GM19467 (cell line): Measurements from ENCODE around the gene DMWD.

ENCODE experiments used
- ATAC-seq: cut with Tn5 transposase; IDR thresholded peaks from one replicate; pipeline ENCODE4 v1.9.1; 2021; ENCODE audit warnings: mild to moderate bottlenecking, moderate library complexity; ENCODE audit not compliant: unreplicated experiment

Gene DMWD

DNA sequence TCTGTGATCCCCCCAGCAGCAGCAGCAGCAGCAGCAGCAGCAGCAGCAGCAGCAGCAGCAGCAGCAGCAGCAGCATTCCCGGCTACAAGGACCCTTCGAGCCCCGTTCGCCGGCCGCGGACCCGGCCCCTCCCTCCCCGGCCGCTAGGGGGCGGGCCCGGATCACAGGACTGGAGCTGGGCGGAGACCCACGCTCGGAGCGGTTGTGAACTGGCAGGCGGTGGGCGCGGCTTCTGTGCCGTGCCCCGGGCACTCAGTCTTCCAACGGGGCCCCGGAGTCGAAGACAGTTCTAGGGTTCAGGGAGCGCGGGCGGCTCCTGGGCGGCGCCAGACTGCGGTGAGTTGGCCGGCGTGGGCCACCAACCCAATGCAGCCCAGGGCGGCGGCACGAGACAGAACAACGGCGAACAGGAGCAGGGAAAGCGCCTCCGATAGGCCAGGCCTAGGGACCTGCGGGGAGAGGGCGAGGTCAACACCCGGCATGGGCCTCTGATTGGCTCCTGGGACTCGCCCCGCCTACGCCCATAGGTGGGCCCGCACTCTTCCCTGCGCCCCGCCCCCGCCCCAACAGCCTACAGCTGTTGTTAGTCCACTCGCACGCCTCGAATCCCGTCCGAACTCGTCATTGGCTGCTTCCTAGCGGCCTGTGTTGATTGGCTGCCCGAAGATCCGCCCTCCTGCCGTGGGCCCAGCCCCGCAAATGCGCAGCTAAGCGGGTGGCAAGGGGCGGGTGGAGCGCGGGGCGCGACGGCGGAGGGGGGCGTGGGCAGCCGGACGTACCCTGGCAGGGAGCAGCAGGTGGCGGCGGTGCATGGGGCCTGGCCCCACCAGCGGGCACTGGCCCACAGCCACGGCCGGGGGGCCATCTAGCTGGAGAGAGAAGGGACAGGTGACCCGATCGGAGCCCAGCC is 22.2 kb downstream of the DMWD start:
- ATAC-seq = peak; percentile 46

DNA sequence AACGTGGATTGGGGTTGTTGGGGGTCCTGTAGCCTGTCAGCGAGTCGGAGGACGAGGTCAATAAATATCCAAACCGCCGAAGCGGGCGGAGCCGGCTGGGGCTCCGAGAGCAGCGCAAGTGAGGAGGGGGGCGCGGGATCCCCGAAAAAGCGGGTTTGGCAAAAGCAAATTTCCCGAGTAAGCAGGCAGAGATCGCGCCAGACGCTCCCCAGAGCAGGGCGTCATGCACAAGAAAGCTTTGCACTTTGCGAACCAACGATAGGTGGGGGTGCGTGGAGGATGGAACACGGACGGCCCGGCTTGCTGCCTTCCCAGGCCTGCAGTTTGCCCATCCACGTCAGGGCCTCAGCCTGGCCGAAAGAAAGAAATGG is 22.8 kb downstream of the DMWD start:
- ATAC-seq = no peak

DNA sequence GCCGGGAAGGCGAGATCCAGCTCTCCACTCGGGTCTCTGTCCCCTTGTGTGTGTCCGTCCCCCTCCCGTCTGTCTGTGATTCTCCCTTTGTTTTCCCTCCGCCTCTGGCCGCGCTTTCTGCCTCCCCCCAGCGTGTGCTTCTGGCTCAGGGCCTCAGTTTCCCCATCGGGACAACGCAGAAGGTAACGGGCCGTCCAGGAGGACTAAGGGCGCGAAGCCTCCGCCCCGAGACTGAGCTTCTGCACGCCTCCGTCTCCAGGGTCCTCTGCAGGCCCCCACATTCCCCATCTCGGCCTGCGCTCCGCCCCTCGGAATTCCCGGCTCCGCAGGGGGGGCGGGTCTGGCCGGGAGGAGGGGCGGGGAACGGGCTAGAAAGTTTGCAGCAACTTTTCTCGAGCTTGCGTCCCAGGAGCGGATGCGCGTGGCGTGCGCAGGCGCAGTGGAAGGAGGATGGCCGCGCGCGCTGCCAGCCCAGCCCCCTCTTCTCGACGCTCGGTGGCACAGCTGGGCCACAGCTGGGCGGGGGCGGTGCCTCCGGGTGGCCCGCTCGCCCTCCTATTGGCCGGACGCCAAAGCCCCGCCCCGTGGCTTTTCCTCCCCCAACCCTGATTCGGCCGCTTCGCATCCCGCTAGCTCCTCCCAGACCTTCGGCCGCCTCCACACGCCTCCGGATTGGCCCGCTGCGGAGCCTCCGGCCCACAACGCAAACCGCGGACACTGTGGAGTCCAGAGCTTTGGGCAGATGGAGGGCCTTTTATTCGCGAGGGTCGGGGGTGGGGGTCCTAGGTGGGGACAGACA is 23.5 kb downstream of the DMWD start, which contains the start of gene SIX5:
SIX5 (minus strand) TSS at position 269 of the 799 bp plus-strand sequence. CDS start 408 bp downstream, outside the sequence.
- ATAC-seq = peak; percentile 59

DNA sequence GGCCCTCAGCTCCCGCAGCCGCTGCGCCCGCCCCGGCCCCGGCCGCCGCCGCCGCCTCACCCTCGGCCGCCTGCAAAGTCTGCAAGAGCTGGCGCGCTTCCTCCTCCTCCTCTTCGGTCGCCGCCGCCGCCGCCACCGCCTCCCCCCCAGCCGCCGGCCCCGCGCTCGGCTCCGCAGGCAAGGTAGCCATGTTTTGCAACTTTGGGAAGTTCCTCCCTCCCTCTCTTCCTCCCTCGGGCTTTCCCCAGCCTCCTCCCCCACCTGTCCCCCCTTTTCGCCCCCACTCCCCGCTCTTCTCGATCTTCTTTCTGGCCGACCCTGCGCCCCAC is 24.0 kb downstream of the DMWD start:
- ATAC-seq = no peak

DNA sequence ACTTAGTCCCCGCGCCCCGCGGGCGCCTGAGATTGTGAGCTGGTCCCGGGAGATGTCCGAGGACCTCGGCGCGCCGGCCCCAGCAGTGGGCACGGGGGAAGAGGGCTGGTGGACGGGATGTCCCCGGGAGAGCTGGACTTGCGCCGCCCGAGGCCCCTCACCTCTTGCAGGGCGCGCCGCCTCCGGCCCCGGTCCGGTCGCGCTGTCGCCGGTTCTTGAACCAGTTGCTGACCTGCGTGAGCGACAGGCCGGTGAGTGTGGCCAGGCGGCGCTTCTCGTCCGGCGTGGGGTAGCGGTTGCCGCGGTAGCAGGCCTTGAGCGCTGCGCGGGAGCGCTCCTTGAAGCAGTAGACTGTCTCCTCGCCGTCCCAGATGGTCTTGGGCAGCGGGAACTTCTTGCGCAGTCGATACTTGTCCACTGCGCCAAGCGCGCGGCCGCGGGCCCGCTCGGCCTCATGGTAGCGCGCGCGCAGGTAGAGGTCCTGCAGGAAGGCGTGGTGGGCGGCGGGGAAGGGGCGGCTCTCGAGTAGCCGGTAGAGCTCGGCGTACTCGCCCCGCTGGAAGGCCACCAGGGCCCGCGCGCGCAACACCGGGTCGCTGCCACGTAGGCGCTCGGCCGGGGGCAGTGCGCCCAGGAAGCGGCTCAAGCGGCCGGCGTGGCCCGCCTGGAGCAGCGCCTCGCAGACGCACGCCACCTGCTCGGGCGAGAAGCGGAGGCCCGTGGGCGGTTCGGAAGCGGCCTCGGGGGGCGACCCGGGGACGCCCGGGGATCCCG is 24.6 kb downstream of the DMWD start:
- no peak for ATAC-seq

DNA sequence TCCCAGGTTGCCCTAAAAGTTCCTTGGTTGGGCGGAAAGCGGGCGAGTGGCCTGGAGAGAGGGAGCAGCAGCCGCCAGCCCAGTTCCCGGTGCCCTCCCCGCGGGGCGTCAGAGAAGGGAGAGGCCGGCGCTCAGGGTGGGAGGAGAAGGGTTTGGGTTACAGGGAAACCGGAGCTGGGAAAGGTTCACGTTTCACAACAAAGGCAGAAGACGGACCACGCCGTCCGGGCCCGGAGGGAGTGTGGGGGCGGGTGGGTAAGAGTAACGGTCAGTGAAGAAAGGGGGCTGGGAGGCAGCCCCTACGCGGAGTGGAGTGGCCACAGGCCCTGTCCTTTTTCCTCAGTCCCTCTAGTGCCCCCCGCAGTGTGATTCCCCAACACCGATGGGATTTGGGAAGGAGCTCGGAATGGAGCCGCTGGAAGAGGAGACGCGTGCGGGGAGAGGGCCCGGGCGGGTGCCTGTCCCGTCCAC is 25.2 kb downstream of the DMWD start:
- no peak for ATAC-seq

DNA sequence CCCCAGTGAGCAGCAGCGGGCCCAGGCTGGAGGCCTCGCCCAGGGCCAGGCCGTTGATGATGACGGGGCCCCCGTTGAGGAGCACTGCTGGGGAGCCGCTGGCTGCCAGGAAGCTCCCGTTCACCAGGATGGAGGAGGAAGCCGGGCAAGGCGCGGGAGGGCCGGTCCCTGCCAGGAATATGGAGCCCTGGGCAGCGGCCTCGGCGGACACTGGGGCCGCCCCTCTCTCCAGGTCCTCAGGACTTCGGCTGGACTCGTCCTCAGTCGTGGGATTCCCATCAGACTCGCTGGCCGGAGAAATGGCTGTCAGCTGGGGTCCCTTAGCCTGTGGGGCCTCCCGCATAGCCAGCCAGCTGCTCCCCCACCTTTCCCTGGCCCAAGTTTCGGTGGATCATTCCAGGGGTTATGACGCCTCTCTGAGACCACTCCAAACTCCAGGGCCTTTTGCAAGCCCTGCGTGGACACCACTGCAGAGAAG is 25.7 kb downstream of the DMWD start:
- no peak for ATAC-seq

DNA sequence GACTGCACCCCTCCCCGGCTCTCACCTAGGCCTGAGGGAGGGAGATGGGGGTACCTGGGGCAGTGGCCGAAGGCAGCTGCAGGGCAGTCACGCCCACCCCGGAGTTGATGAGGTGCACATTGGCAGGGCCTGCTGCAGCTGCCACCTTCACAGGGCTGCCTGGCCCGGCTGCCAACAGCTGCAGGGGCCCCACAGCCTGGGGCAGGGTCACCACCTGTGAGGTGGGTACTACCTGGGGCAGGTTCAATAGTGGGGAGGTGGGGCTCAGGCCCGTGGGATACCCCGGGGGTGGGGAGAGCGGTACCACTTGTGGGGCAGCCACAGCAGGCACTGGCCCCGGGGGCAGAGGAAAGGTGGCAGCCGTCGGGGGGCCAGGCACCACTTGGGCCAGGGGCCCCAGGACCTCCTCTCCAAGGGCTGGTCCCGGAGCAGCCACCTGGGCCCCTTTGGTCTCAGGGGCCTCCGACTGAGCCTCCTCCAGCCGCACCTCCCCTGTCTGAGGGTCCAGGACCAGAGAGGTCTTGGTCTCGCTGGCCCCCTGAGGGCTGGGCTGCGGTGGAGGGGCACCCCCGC is 26.3 kb downstream of the DMWD start:
- ATAC-seq = no peak

DNA sequence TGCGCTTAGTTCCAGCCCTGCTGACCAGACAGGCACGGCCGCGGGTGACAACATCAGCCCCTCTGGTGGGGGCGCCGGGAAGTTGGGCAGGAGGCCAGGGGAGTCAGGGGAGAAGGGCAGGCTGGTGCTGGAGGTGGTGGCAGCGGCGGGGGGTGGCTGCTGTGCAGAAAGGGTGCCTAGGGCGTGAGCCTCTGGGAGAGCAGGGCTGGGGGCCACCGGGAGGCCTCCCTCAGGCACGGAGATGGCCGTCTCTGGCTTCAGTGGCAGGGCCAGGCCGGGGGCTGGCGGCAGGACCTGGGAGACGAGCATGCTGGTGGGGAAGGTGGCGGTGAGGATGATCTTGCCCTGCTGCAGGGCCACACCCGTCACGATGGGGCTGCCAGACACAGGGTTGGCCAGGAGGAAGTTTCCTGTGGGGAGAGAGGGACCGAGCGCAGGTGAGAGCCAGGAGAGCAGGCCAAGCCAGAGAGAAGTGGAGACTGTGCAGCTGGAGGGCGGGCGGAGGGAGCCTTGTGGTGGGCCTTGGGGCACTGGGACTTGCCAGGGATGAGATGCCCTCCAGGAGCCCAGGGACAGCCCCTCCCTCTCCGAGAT is 26.8 kb downstream of the DMWD start:
- no peak for ATAC-seq

DNA sequence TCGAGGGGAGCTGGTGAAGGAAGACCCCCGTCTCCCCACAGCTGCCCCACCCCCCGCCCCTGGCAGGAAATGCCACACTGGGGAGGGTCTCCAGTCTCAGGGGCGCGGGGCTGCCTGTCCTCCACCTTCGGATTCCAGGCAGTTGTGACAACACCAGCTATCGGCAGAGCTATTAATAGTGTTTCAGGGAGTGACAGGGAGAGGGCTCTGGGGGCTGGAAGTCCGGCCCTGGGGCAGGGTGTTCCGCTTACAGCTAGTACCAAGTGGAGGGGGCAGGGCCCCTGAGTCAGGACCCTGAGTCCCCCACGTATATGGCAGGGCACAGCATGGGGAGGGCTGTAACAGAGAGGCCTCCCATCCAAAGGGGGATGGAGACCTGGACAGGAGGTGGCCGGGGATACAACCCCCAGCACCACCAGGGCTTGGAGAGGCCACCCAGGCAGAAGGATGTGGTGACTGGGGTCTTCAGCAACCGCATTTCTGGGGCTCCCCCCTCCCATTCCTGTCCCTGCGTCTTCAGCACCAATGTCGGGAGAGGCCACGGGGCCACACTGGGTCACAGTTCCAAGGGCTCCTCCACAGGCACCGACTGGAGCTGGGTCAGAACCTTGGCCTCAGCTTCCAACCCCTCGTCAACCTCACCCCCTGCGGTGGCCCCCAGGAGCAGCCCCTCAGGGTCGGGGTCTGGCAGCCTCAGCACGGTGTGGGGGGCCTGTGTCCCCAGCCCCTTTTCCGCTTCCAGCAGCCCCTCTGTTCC is 27.5 kb downstream of the DMWD start:
- ATAC-seq = no peak

DNA sequence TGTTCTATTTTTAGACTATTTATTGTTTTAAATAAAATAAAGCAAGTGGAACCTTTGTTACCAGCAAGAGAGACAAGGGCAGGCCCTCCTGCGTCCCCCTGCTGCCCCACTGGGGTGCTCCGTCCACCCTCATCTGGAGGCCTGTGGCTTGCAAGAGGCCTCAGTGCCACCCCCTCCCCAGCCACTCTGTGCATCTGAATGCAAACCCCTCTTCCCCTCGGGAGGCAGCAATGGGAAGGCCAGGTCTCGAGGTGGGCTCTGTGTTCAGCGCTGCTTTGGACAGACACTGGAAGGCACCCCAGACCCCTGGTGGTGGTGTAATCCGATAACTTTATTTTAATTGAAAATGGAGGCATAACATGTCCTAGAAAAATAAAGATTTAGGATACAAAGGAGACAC is 28.2 kb downstream of the DMWD start:
- ATAC-seq = no peak

DNA sequence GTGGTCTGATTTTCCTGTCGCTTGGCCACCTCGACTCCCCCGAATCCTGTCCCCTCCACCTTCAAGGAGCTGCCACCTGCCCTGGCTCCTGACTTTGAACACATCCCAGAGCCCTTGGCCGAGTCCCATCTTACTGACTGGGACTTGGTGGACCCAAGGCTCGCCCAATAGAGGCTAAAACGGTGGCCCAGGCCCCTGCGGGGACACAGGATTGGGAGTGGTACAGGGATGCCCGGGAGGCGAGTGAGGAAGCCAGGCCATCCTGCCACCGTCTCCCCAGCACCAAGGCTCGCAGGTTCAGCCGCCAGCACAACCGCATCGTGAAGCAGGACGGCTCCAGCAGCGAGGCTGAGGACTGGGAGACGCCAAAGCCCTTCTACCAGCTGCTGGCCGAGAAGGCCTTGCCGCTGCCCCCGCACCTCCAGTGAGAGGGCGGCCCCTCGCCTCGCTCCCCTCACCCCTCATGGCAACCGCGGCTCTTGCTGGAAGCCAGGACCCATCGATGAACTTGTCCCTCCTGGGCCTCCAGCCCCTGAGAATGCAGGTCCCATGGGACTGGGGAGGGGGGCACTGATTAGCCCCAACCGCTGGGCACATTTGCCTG is 28.9 kb downstream of the DMWD start:
- ATAC-seq = no peak

DNA sequence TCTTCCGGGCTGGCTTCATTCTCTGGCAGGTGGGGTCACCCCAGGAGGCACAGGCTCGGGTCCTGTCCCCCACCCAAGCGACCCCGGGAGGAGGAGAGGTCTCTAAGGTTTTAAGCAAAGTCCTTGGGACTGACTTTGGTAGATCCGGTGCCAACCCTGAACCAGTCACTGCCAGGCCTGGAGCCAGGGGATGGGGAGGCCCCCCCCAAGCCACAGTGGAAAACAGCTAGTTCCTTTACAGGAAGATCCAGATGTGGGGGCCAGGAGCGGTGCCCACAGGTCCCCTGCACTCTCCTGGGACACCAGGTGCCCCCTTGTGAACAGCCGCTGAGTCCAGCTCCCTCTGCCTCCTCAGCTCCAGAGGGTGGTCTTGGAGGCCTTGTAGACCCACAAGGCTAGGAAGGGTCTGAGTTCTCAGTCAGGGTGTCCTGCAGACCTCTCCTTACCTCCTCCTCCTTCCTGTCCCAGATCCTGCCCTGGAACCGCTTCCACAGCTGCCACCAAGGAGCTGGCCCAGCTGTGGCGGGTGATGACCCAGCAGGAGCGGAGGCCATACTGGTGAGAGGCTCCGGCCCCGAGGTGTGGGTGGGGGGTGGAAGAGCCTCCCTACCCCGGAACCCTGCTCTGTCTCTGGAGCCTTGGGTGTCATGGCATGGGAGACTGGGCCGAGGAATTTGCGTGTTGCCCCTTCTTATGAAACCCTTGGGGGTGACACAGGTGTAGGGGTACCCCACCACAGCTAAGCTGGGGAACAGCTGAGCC is 29.6 kb downstream of the DMWD start:
- no peak for ATAC-seq

DNA sequence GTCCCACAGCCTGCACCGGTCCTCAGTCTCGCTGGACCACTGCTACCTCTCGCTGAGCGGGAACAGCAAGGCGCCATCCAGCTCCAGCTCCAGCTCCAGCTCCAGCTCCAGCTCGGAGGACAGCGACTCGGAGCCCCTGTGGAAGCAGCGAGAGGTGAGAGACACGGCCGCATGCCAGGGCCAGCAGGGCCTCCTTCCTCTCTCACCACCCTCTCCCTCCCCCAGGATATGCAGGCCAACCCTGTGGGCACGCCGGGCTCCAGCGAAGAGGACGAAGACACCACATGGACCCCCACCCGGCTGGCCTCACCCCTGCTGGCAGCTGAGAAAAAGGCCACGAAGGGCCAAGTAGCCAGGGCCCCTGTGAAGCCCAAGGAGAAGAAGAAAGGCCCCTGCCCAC is 30.9 kb downstream of the DMWD start:
- no peak for ATAC-seq

DNA sequence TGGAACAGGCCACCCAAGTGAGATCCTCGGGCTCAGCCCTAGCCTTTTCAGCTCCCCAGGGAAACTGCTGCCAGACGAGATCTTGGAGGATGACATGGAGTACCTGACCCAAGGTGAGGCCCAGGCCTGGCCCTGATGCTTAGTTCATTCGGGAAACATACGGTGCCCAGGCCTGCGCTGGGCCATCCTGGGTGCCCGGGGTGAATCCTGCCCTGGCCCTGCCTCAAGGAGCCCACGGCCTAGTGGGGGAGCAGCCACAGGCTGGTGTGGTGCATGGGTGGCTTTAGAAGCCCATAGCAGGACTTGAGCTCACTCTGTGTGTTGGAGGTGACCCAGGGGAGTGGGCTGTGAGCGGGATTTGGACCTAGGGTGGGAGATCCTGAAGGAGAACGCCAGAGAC is 33.7 kb downstream of the DMWD start:
- ATAC-seq = no peak

DNA sequence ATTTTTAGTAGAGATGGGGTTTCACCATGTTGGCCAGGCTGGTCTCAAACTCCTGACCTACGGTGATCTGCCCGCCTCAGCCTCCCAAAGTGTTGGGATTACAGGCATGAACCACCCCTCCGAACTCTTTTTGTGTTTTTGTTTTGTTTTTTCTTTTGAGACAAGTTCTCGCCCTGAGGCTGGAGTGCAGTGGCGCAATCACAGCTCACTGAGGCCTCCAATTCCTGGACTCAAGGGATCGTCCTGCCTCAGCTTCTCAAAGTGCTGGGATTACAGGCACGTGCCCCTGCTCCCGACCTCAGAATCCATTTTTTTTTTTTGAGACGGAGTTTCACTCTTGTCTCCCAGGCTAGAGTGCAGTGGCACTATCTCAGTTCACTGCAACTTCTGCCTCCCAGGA is 35.0 kb downstream of the DMWD start:
- no peak for ATAC-seq

DNA sequence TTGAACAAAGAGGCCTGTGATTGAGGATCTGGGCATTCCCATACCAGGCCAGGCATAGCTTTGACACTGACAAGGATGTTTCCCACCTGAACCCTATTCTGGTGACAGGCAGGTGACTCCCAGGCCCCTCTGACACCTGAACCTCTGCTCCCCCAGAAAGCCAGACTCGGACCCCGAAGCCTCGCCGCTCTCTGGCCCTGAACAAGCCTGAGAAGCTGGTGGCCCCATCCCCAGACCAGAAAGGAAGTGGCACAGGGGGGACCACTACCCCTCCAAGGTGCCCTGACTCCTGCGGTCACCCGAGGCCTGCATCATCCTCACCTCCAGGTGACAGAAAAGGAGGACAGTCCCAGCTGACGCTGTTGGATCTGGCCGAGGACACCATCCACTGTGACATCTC is 38.3 kb downstream of the DMWD start:
- ATAC-seq = no peak

DNA sequence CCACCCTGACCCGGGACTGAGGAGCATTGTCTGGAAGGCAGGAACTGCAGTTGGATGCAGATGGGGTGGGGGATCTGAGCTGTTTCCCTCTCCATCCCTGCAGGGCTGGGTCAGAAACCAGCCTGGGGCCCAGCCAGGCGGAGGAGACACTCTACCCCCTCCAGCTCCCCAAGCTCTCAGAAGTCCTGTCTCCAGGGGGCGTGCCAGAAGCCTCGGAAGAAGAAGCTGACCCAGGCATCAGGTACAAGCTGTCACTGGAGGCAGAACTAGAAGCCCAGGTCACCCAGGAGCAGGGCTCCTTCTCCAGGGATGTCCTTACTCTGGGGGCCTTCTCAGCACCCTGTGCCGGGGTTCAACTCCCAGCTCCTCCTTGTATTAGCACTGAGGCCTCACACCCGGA is 39.1 kb downstream of the DMWD start:
- ATAC-seq = no peak

DNA sequence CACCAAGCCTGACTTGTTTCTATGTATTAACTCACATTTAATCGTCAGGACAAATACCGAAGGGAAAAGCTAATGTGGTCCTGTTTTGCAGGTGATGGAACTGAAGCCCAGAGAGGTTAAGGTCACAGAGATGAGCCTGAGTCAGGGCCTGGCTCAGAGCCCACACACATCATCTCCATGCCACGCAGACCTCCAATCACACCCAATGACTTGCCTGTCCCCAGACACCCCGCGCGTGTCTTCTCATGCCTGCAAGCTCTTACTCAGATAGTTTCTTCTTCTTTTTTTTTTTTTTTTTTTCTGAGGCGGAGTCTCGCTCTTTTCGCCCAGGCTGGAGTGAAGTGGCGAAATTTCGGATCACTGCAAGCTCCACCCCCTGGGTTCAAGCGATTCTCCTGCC is 40.0 kb downstream of the DMWD start:
- no peak for ATAC-seq
